NCI-H1048 (cell line): ENCODE data around the gene ACR.

Experiments used
- DNase-seq: peaks from one replicate; lab custom pipeline; 2025; lab: John Stamatoyannopoulos, UW

ACR gene

DNA sequence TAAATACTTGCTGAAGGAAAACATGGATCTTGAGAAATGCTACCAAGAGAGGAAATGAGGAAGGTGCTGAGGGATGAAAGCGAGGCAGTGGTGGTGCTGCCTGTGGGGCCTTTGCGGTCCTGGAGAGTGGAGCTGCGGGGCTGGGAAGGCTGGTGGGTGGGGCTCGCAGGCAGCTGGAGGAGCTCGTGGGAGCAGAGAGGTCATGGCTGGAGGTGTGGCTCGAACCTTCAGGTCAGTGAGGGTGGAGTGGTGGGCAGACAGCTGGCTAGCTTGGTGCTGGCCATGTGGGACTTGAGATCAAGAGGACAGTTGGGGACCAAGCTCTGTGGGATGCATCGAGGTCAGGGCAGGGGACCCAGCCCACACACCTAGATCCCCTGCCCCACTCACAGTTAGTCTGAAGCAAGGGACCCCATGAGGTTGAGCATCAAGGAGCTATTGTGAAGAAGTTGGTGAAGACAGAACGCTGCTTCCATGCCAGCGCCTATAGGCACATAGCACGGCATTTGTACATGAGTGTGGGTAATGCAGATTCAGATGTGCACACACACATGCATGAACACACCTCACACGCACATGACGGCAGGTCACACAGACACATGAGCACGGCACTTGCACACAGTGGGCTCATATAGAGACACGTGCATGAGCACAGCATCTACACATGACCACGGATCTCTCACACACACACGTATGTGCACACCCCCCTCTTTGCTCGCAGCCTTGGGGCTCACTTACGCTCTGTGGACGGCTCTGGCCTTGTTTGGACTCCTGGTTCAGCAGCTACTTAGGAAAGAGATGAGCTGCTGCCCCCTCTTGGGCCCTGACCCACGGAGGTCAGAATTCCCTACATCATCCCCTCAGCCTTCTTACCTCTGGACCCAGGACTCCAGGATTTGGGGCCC is 34.9 kb upstream of the ACR start:
- no peak for DNase-seq

DNA sequence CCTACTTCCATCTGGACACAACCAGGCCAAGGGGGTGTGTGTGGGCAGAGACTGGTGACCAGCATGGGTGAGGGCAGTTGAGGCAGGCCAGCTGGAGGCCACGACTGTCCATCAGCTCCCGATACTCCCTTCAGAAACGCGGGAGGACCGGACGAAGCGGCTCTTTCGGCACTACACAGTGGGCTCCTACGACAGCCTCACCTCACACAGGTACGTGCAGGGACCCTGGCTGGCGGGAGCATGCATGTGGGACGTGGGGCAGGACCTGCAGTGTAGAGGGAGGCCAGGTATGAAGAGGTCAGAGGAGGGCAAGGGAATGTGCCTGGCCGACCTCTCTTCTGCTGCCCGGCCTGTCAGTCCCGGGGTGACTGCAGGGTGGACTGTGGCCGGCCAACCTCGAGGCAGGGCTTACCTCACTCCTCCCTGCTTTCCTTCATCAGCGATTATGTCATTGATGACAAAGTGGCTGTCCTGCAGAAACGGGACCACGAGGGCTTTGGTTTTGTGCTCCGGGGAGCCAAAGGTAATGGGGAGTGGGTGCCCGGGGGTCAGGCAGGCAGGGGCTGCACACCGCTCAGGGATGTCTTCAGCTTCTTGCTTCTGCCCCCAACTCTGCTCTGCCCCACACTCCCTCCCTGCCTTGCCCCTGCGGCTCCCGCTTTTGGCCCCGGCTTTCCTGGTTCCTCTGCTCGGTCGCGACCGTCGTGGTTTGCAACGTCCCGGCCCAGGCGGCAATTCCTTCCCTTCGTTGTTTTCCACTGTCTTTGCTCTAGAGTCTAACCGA is 34.1 kb upstream of the ACR start:
- no peak for DNase-seq

DNA sequence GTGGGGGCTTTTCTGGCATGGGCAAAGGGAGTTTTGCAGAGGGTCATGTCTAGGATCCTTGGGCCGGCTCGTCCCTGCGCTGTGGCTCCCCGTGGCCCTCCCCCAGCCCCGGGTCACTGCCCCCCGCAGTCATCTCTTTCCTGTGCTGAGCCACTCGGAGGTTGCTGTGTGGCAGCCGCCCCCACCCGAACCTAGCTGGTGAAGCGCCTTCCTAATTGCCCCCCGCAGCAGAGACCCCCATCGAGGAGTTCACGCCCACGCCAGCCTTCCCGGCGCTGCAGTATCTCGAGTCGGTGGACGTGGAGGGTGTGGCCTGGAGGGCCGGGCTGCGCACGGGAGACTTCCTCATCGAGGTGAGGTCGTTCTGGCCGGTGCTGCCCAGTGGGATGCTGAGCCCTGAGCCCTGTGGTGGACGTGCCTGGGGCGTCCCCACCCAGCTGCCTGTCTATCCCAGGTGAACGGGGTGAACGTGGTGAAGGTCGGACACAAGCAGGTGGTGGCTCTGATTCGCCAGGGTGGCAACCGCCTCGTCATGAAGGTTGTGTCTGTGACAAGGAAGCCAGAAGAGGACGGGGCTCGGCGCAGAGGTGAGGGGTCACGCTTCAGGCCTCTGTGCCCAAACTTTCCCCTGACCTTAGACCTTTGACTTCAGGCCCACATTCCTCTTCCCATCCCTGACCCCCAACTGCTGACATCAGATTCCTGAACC is 33.3 kb upstream of the ACR start:
- DNase-seq: no peak

DNA sequence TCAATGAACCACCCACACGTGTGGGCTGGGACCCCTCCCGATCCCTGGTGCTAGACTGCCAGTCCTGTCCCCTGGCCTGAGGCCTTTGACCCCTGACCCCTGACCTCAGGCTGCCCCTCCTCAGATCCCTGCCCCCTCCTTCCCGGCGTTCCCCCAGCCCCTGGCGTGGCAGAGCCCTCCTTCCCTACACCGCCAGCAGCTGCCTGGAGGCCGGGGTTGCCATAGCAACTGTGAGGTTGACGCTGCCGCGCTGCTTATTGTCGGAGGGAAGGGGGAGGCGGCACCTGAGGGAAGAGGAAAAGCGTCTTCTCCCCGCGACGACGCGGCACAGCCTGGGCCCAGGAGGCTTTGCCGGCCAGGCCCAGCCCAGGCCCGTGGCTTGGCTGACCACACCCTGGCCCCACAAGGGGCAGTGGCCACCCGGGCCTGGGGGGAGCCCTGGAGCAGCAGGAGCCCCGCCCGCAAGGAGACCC is 32.7 kb upstream of the ACR start:
- DNase-seq: peak; percentile 31

DNA sequence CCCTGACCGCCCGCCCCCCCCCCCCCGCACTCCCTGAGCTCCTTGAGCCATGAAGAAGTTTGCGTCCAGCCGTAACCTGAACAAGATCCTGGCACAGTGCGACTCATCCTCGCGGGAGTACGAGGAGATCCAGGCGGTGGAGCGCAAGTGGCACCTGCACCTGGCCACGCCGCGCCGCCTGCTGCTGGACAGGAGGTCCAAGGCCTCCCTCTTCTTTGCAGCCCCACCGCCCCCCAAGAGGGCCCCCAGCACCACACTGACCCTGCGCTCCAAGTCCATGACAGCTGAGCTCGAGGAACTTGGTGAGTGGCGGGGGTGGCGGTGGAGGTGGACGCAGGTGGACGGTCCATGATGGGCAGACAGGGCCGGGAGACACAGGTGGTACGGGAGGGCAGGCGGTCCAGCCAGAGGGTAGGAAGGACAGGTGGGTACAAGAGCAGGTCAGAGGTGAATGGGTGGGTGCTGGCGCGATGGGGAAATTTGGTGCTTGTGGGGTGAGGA is 32.1 kb upstream of the ACR start:
- no peak for DNase-seq

DNA sequence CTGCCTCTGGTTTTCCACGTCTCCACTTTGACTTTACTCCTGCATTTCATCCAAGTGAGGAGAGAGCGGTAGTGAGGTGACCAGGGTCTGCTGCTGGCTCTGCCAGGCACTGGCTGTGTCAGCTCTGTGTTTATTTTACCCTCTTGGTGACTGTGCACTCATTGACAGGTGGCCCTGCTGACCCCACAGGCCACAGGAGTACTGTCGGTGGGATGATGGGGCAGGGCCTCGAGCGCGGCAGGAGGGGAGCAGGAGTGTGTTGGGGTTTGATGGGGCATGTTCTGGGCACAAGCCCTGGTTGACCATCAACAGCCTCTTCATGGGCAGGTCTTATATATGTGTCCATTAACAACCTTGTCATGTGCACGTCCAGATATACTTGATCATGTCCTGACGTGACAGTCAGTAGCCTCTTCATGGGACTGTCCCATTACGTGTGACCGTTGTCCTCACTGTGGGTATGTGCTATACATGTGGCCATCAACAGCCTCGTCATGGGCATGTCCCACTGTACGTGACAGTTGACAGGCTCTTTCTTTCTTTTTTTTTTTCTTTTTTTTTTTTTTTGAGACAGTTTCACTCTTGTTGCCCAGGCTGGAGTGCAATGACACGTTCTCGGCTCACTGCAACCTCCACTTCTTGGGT is 31.4 kb upstream of the ACR start:
- no peak for DNase-seq

DNA sequence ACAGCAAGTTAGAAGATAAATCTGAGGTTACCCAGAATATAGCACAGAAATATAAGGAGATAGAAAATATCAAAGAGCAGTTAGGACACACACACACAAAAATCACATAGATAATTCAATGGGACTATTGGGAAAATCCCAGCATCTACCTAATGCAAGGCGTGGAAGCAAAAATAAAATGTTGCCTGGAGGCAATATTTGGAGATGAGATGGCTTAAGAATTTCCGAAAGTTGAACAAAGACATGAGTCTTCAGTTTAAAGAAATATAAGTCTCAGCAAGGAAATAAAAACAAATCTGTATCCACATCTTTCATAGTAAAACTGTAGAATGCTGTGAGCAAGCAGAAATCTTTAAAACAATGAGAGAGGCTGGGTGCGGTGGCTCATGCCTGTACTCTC is 29.5 kb upstream of the ACR start:
- DNase-seq: no peak

DNA sequence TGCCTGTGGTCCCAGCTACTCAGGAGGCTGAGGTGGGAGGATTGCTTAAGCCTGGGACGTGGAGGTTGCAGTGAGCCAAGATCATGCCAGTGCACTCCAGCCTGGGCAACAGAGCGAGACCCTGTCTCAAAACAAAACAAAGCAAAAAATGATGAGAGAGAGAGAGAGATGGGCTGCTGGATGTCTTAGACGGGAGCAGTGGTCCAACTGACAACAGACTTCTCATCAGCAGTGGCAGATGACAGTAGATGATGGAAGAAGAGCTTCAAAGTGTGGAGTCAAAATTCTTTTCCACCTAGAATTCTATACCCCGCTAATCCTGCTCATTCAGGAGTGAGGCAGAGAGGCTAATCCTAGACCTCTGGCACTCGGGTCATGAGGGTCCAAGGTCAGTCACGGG is 29.0 kb upstream of the ACR start:
- DNase-seq: no peak

DNA sequence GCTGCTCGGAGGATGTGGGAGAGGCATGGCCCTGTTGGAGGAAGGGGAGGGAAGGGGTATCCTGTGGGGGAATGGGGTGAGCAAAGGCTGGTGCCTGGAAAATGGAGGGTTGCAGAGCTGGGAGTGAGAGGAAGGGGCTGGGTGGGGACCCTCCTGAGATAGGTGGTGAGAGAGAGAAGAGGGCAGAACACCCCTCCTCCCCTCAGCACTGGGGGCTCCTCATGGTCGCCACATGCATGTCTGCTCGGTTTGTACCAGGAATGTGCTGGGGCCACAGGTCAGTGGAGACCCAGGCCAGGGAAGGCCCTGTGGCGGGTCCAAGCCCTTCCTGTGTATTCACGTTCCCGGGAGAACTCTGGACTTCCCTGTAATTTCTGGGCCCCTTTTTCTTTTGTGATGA is 27.8 kb upstream of the ACR start:
- no peak for DNase-seq

DNA sequence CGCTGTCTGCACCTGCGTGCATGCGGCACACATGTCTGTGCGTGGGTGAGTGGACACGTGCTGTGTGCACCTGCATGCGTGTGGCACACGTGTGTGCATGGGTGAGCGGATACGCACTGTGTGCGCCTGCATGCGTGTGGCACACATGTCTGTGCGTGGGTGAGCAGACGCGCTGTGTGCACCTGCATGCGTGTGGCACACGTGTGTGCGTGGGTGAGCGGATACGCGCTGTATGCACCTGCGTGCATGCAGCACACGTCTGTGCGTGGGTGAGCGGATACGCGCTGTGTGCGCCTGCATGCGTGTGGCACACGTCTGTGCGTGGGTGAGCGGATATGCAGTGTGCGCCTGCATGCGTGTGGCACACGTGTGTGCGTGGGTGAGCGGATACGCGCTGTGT is 27.1 kb upstream of the ACR start:
- no peak for DNase-seq

DNA sequence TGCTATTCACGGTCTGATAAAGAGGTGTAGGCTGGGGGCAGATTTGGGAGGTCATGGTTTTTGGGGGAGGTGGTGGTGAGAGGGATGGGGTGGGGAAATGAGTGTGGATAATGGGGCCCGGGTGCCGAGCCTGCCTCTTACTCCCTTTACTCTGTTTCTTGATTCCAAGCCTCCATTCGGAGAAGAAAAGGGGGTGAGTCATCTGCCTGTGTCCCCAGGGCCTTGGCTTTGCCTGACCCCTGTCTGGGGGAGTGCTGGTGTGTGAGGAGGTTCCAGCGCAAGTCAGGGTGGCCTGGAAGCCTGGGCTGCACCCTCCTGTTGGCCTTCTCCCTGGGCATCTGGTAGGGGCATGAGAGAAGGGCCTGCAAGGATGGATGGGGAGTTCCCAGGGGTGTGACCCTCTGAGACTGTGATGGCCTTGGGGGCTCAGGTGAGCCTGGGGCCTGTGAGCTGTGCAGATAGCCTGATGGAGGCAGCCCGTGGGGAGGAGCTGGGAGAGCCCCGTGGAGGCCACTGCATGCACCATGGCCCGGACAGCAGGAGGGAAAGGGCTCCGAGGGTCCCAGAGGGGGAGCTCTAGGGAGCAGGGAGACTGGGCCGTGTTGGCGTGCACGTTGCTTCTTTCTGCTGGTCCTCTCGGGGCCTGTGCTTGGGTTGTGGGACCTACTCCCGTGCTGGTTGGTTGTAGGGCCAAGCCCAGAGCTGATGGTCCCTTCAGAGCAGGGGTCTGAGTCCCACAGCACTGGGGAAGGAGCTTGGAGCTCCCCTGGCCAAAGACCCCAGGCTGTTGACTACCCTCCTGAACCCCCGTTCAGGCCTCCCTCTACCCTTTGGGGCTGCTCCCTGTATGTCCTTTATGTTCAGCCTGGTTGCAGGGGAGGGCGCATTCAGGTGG is 26.3 kb upstream of the ACR start:
- no peak for DNase-seq

DNA sequence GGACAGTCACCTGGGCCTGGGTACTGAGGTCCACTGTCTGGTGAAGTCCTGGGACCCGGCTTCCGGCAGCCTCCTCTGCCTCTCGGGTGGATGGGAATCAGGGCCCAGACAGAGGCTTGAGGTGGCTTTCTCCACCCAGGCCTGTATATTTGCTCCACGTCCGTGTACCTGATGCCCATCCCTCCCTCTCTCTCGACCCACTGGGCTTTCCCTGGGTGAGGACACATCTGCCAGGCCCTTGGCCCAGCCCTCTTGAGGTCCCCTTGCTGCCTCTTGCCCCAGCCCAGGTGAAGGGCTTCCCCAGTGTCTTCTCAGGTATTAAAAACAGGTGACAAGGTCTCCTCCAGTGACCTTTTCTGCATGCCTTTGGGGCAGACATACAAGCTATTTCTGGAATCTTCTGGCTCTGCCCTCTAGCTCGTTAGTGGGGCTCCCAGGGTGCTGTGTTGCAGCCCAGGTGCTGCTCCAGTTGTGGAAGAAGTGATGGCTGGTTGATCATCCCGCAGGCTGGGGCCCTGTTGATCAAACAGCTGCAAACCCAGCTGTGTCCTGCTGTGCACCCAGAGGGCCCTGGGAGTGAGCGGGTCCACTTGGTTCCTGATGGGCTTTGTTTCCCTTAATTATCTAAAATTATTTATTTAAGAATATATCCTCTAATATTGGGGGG is 25.5 kb upstream of the ACR start:
- no peak for DNase-seq

DNA sequence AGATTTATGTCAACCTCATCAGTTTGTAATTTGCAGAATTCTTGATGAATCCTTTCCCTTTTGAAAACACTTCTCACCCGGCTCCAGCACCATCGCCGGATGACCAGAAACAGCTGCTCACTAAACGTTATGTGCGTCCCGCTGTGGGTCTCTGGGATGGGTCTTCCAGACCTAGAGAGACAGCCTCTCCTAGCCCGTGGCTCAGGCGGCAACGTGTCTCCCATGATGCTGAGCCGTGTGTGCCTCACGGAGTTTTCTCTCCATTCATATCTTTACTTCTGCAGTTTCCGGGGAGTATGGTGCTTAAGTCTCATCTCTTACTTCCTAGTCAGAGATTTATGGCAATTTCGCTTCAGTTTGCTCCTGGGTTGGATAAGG is 25.0 kb upstream of the ACR start:
- DNase-seq: no peak

DNA sequence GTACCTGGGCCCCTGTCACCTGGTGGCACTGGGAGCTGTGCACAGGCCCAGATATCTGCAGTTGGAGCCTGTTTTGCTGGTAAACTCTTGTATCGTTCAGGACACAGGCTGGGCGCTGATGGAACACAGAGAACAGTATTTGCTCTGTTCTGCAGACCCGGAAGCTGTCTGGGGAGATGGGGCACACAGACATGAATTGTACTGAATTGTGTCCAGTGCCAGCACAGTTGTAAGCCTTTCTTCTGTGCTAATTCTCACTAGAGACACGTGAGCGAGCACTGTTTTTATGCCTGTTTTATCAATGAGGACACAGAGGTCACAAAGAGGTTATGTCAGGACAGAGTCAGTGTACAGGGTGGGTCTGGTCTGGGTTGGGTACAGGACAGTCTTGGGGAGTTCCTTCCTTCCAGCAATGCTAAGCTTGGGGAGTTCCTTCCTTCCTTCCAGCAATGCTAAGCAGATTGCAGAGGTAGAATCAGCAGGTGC is 24.4 kb upstream of the ACR start:
- DNase-seq: no peak

DNA sequence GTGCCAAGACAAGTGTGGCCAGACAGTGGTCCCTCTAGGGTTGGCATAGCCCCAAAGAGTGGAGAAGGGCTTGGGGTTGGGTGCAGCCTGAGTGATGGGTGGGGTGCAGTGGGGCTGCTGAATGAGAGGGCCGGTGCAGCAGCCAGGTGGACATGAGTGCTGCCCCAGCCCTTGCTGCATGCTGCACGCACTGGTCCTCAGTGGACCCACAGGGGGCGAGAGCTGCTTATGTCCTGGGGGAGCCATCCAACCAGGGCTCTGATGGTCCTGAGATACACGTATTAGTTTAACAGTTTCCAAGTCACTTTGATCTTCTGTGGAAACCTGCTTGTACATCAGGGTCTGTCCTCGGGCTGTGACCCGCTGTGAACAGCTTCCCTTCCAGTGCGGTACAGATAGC is 23.9 kb upstream of the ACR start:
- DNase-seq: no peak

DNA sequence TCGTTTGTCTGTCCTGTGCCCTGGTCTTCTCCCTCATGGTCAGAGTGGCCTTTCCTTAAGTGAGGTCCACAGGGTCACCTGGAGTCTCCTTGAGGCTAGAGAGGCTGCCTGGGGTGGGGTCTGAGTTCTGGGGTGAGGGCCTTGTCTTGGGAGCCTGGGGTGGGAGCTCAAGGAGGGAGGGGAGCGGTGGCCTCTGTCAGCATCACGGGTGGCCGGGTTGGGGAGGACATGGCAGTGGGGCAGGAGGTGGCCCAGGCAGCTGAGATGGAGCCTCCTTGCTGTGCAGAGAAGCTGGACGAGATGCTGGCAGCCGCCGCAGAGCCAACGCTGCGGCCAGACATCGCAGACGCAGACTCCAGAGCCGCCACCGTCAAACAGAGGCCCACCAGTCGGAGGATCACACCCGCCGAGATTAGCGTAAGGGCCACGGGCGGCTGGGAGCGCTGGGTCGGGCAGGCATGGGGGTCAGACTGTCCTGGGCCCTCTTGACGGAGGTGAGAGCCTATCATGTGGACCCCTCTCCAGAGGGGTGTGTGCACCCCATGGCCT is 23.3 kb upstream of the ACR start:
- no peak for DNase-seq

DNA sequence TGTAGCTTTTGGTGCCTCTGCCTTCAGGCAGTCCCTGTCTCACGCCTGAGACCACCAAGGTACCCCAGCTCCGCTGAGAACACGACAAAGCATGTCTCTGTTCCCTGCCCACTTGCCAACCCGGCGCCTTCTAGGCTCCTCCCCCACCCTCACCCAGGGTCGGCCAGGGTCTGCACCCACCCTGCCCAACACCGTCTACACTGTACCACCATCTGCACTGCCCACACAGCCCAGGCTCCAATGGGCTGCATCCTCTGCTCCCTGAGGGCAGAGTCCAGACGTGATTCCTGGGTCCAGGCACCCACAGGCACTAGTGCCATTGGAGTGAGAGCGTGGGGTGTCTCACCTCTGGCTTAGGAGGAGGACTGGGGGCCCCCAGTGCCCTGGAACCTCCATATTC is 22.8 kb upstream of the ACR start:
- no peak for DNase-seq

DNA sequence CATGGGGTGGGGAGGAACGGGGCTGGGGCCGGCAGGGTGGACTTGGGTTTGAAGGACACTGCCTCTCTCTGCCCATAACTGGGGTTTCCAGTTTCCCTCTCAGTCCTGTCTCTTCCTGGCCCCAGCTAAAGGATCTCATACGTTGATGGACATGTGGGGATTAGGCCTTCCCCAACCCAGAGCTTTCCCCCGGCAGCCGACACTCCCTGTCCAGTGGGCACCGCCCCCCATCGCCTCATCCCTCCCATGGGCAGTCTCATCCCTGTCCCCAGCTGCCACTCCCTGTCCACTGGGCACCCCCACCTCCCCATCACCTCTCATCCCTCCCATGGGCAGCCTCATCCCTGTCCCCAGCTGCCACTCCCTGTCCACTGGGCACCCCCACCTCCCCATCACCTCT is 22.2 kb upstream of the ACR start:
- DNase-seq: no peak

DNA sequence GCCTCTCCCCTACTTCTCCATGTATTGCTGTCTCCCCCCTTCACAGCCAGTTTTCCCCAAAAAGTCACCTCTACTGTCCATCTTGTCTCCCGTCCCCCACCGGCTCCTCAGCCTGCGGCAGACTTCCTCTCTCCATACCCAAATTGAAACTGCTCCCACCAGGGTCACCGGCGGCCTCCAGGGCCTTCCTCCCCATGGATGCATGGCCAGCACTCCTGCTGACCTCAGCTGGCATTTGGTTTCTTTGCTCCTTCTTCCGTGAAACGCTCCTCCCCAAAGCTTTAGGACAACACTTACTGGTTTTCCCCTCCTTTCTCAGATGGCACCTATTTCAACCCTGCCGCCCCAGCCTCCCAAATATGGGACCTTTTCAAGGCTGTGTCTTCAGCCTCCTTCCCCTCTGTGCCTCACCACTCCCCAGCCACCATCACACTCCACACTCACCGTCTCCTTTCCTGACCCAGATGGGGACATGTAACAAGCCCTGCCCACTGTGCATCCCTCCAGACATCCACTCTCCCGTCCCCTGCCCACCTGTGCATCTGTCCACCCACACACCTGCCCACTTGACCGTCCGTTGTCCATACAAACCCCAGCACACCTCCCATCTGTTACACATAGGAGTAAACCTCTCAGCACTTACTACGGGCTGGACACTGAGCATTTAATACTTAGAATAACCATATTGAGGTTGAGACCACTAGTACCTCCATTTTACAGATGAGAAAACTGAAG is 21.5 kb upstream of the ACR start:
- no peak for DNase-seq
